ENCODE data around the gene AGPAT2.

The AGPAT2 gene

DNA sequence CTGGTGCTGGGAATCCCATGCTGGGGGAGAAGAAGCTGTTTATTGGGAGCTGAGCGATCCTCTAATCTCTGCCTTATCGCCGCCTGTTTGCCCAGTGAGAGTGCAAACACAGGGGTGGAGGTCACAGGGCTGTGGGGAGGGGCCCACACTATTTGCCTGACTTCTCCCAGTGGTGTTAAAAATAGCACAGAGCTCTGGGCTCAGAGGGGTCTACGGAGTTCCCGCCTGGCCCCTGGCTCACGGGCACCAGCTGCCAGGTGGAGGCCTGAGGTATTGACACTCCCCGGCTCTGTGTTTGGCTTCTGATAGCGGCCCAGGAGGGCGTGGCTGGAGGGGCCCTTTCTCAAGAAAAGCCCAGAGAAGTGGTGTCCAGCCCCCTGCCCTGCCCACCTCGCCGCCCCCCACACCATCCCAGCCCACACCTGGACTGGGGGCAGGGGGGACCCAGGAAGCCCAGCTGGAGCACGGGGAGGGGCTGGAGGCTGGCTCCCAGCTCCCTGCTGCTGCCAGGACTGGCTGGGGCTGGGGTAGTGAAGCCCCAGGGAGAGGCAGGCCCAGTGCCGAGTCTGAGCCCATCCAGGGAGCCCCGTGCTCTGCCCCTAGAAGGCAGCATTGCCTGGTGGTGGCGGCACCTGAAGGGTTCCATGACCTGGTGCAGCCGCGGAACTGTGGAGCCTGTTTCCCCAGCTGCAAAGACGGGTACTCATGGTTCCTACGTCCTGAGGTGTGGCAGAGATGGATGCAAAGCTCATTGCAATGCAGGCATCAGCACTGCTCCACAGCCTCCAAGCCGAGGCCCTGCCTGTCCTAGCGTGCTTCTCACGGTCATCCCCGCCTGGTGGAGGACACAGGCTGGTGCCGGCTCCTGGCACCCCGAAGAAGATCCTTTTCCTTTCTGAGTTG is 60.3 kb downstream of the AGPAT2 start:
- DNase-seq: peak; percentile 16

DNA sequence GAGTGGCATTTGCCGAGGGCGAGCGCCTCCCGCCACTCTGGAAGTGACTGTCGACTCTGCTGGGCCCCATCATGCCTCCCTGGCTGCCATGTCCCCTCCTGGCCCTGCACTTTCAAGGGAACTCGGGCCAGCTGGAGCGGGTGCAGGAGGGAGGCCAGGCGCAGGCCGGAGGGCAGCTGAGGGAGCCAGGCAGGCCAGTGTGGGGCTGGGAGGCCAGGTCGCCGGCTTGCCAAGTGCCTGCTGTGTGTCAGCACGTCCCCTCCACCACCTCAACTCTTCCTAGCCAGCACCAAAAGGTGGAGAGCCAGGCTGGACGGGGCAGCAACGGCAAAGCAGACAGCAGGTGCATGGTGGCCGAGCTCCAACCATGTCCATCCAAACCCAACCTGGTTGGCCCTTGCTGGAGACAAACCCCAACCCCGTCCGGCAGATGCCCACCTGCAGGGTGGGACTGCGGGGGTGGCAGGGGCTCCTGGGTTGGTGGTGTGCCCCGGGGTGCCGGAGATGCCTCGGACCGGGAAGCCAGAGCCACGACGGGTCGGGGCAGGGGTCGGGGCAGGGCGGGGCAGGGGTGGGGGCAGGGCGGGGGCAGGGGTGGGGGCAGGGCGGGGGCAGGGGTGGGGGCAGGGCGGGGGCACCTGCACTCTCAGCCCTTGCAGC is 61.1 kb downstream of the AGPAT2 start:
- DNase-seq: peak; percentile 9

- peak; percentile 65 for DNase-seq
These were observed 61.9 kb downstream of the AGPAT2 start for GRCh38 chr9:136625101-136626065.

DNA sequence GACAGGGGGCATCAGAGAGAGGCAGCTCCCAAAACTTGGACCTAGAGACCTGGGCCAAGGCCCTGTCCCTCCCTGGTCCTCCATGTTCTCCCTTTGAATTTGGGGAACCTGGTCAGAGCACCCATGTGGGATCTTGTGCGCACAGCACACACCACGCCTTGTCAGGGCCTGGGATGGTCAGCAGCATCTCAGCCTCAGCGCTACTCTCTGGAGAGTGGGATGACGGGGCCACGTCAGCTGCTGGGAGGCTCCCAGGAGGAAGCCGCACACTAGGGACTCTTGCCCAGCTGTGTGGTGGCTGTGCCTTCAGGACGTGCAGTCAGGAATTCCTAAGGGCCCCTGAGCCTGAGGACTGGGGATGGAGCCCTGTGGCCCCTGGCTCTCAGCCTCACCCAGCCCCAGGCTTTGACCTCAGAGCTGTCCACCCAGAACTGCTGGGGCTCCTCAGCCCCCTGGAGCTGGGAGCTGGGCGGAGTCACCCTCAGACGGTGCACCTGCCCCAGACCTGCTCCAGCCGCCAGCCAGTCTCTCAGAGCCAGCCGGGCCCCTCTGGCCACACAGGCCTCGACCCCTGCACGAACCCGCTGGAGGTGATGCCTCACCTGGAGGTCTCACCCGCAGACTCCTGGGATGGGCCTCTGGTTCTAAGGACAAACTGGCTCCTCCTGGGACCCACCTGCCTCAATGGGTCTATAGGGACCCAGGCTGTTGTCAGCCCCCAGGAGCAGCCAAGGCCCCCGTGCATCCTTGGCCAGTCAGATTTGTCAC is 62.9 kb downstream of the AGPAT2 start:
- peak; percentile 44 for DNase-seq

- peak; percentile 45 for DNase-seq
These were observed 63.4 kb downstream of the AGPAT2 start for GRCh38 chr9:136623842-136624183.

Data from right kidney (tissue), 1 donor.